Skeletal muscle tissue (tissue), 4 donors: ENCODE measurements around the gene PXDN. TPM values are rescaled to one million over a fixed set of nuclear protein-coding genes. Genes with fewer than 3 reads are reported as not detected.
"Not testable (repeated sequence)": the region's sequence is repeated elsewhere in the genome, so short reads cannot be mapped to it uniquely, and the experiment has no call there.

ENCODE experiments used
- H3K27ac ChIP-seq: one replicate; pipeline ENCODE4 v1.7.0; 2013; ENCODE audit warnings: mild to moderate bottlenecking, low read depth, low read length, inconsistent platforms
- H3K27me3 ChIP-seq, 3 donors: one replicate each; pipeline ENCODE4 v1.7.0; 2013; ENCODE audit warnings: low read length in 3 of 3; ENCODE audit not compliant: control insufficient read depth in 3 of 3, insufficient read depth in 3 of 3
- H3K36me3 ChIP-seq, 3 donors: one replicate each; pipeline ENCODE4 v1.7.0; 2013; ENCODE audit warnings: low read length in 3 of 3; ENCODE audit not compliant: control insufficient read depth in 3 of 3, insufficient read depth in 3 of 3
- H3K4me1 ChIP-seq, 3 donors: one replicate each; pipeline ENCODE4 v1.7.0; 2013; ENCODE audit warnings: low read length in 3 of 3, mild to moderate bottlenecking in 3 of 3; ENCODE audit not compliant: control insufficient read depth in 3 of 3, insufficient read depth in 3 of 3
- H3K4me3 ChIP-seq, 3 donors: one replicate each; pipeline ENCODE4 v1.7.0; 2013; ENCODE audit warnings: low read length in 3 of 3
- H3K9ac ChIP-seq, 3 donors: one replicate each; pipeline ENCODE4 v1.7.0; 2013; ENCODE audit warnings: low read length in 3 of 3, mild to moderate bottlenecking in 3 of 3, moderate library complexity in 2 of 3, low read depth in 1 of 3
- H3K9me3 ChIP-seq, 3 donors: one replicate each; pipeline ENCODE4 v1.7.0; 2013; ENCODE audit warnings: low read length in 3 of 3; ENCODE audit not compliant: control insufficient read depth in 3 of 3
- total RNA-seq: library from RNA; depleted of rRNA; stranded (reverse); fragments of >200 nt; gene quantifications from one replicate; pipeline ENCODE4 v1.2.3, GENCODE V29; 2014
- donor health status: Osteomylitis.

Gene PXDN
- total RNA-seq, 1 donor from 2014 or later, result 106 TPM

GRCh38 chr2:1788478-1788959 is 44.2 kb upstream of the PXDN start:
- Histone ChIP-seq H3K36me3 (no peaks in the 10 kb centered on the region), H3K27me3 (peaks cover 4 to 14% (median 5%) of the 10 kb centered on the region in 3 donors), H3K4me3 (no peak overlapping the region), H3K27ac (no peak overlapping the region), H3K4me1 (peaks cover 5 to 12% (median 7%) of the 10 kb centered on the region in 3 donors), H3K9ac (no peak overlapping the region), H3K9me3 (no peaks in the 10 kb centered on the region)

DNA sequence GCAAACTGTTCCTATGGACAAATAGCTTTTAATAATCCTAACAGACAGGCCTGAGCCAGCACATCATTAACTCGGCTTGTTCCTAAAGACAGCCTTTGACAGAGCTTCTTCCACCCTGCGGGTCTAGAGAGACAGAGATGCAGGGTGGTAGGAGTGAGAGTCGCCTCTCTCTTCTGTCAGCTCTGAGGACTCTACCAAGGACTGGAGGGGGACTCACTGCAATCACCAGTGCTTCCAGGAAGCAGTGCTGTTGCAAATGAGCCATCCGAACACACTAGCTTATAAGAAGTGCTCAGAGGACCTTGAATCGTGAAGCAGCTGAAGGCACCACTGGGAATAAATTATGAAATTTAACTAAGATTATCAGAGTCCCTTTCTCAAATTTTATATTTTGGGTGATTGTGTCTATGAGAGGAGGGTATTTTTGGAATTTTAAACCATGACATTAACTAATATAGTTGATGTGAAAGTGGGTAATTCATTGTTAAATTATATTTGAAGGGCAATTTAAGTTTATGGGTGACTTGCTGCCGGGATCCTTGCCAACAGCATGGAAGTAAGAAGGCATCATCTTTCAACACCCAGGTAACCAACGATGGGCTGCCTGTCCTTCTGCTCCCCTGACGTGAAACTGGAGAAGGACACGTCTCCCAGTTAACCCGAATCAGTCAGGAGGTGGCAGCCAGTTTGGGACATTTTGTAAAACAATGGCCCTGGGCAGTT is 43.6 kb upstream of the PXDN start:
- Histone ChIP-seq H3K27ac (no peak overlapping the region), H3K36me3 (no peaks in the 10 kb centered on the region), H3K4me3 (no peak overlapping the region), H3K9ac (no peak overlapping the region), H3K4me1 (peaks cover 5 to 11% (median 7%) of the 10 kb centered on the region in 3 donors), H3K27me3 (peaks cover 4 to 16% (median 5%) of the 10 kb centered on the region in 3 donors), H3K9me3 (no peaks in the 10 kb centered on the region)

- H3K4me3 ChIP-seq, result no peak overlapping the region
- peaks cover 0 to 4% (median 0%) of the 10 kb centered on the region in 3 donors for H3K4me1 ChIP-seq
- H3K36me3 ChIP-seq, result no peaks in the 10 kb centered on the region
- H3K9ac ChIP-seq, result no peak overlapping the region
- no peak overlapping the region for H3K27ac ChIP-seq
- peaks cover 4 to 24% (median 10%) of the 10 kb centered on the region in 3 donors for H3K27me3 ChIP-seq
- no peaks in the 10 kb centered on the region for H3K9me3 ChIP-seq
Measured at GRCh38 chr2:1784986-1785617, 40.8 kb upstream of the PXDN start.

- Histone ChIP-seq H3K9ac (no peak overlapping the region), H3K27ac (no peak overlapping the region), H3K4me3 (no peak overlapping the region), H3K36me3 (no peaks in the 10 kb centered on the region), H3K27me3 (peaks cover 4 to 27% (median 10%) of the 10 kb centered on the region in 3 donors), H3K4me1 (peaks cover 0 to 4% (median 0%) of the 10 kb centered on the region in 3 donors), H3K9me3 (no peaks in the 10 kb centered on the region)
Measured at GRCh38 chr2:1784087-1784486, 39.8 kb upstream of the PXDN start.

DNA sequence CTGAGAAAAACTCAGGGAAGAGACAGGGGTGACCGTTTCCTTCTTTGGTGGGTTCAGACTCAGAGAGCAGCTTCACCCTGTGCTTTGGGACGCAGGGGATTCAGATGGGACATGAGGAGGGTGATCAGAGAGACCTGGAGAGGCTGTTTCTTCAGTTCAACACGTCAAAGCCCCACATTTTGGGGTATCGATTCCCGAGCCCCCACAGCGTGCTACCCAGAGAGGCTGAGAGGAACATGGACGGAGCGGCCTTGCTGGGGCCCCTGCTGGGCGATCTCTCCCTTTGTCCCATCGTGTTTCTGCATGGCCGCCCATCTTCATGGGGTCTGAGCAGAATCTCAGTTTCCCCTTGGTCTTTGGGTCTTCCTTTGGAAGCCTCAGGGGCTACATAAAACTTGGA is 38.2 kb upstream of the PXDN start:
- no peak overlapping the region for H3K4me3 ChIP-seq
- H3K36me3 ChIP-seq, result no peaks in the 10 kb centered on the region
- no peaks in the 10 kb centered on the region for H3K4me1 ChIP-seq
- H3K9ac ChIP-seq, result no peak overlapping the region
- peaks cover 4 to 22% (median 10%) of the 10 kb centered on the region in 3 donors for H3K27me3 ChIP-seq
- H3K27ac ChIP-seq, result no peak overlapping the region
- H3K9me3 ChIP-seq, result no peaks in the 10 kb centered on the region

DNA sequence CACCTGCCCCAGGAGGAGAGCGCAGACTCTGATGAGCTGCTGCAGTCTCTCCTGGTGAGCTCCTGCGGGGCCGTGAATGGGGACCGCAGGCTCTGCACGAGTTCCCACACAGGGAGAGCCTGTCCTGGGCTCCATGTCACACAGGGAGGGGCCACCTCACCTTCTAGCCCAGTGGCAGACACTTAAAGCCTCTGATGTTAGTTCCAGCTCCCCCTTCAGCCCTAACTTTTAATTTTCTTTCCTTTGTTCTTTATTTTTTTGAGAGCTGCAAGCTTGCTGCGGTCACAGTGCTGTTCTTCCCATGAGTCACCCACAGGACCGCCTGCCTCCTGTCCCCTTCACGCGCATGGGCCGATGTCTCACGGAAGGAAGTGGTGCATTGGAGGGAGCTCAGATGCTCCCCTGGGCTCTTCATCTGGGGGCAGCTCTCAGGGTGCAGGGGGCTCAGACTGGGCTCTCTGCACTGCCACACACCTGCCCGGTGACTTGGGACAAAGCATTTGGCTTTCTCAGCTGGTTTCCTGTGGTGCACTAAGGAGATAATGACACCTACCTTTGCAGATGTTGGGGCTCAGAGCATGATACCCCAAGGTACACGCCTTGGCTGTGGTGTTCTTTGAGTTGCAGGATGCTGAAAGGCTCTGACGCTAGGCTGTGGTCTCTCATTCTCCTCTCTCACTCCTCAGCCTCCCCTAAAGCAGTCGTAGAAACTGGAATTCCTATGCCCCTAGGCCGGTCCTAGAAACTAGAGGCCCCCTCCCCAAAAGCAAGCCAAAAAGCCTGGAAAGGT is 37.2 kb upstream of the PXDN start:
- no peaks in the 10 kb centered on the region for H3K4me1 ChIP-seq
- no peaks in the 10 kb centered on the region for H3K9me3 ChIP-seq
- H3K27ac ChIP-seq, result no peak overlapping the region
- no peaks in the 10 kb centered on the region for H3K36me3 ChIP-seq
- H3K9ac ChIP-seq, result no peak overlapping the region
- H3K27me3 ChIP-seq, result peaks cover 4 to 22% (median 10%) of the 10 kb centered on the region in 3 donors
- no peak overlapping the region for H3K4me3 ChIP-seq

DNA sequence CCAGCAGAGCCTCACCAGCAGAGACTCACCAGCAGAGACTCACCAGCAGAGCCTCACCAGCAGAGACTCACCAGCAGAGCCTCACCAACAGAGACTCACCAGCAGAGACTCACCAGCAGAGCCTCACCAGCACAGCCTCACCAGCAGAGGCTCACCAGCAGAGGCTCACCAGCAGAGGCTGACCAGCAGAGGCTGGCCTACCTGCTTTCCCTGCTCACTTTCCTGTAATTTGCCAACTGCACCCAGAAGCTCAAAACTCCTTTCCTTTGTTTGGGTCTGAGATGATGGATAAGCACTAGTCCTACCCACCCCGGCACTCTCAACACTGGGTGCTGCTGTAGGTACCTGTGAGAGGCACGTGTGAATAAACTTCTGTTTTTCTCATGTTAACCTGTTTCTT is 36.4 kb upstream of the PXDN start:
- H3K36me3 ChIP-seq, result no peaks in the 10 kb centered on the region

DNA sequence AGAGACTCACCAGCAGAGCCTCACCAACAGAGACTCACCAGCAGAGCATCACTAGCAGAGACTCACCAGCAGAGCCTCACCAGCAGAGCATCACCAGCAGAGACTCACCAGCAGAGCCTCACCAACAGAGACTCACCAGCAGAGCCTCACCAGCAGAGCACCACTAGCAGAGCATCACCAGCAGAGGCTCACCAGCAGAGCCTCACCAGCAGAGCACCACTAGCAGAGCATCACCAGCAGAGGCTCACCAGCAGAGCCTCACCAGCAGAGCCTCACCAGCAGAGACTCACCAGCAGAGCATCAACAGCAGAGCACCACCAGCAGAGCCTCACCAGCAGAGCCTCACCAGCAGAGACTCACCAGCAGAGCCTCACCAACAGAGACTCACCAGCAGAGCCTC is 35.7 kb upstream of the PXDN start:
- H3K4me3 ChIP-seq, H3K9me3 ChIP-seq, H3K9ac ChIP-seq, H3K27ac ChIP-seq, H3K36me3 ChIP-seq, H3K4me1 ChIP-seq: not testable (repeated sequence)
- peaks cover 4 to 22% (median 10%) of the 10 kb centered on the region in 3 donors for H3K27me3 ChIP-seq

More for the DNA sequence above, 36.4 kb upstream of the PXDN start:
- H3K4me3 ChIP-seq, result no peak overlapping the region
- H3K9me3 ChIP-seq, result no peaks in the 10 kb centered on the region
- no peak overlapping the region for H3K27ac ChIP-seq
- no peaks in the 10 kb centered on the region for H3K4me1 ChIP-seq
- no peak overlapping the region for H3K9ac ChIP-seq
- peaks cover 4 to 22% (median 10%) of the 10 kb centered on the region in 3 donors for H3K27me3 ChIP-seq

- Histone ChIP-seq H3K4me1 (no peaks in the 10 kb centered on the region), H3K4me3 (no peak overlapping the region), H3K9me3 (no peaks in the 10 kb centered on the region), H3K9ac (no peak overlapping the region), H3K27ac (no peak overlapping the region), H3K36me3 (no peaks in the 10 kb centered on the region), H3K27me3 (peaks cover 0 to 14% (median 6%) of the 10 kb centered on the region in 3 donors)
Measured at GRCh38 chr2:1778566-1778965, 34.3 kb upstream of the PXDN start.
